ENCODE data around the gene RNU1-3. TPM values are rescaled to one million over a fixed set of nuclear protein-coding genes. Genes with fewer than 3 reads are reported as not detected.
"Not testable (repeated sequence)": the region's sequence is repeated elsewhere in the genome, so short reads cannot be mapped to it uniquely, and the experiment has no call there.

Gene RNU1-3
- total RNA-seq = under 0.01 TPM

DNA sequence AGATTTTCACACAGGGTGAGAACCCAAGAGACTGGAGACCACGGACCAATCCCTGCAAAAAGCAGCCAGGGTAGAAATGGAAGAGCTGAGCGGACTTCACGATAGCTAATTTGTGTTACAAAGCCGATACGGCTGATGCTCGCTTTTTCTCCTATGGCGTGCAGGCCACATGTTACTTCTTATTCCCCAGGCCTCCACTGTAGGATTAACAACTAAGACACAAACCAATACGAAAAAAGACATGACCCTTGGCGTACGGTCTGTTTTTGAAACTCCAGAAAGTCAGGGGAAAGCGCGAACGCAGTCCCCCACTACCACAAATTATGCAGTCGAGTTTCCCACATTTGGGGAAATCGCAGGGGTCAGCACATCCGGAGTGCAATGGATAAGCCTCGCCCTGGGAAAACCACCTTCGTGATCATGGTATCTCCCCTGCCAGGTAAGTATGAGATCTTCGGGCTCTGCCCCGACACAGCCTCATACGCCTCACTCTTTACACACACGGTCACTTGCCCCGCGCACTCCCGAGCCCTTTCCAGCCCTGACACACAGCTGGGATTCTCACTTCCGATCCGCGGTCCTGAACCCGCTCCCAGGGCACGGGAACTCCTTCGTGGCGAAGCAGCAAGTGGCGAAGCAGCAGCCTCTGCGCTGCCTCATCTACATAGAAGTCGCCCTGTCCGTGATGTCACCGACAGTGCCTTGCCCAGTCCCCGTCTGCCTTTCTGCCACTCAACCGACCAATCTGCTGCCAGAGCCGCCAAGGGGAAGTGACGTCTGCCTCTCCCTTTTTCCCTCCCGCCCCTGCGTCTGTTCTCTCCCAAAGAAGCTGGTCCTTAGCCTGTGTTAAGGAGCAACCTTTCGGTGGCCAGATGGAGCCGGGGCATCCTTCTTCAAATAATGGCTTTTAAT lies at the start of gene RNU1-3:
Gene RNU1-3 (minus strand): TSS at position 447 of the 912 bp plus-strand sequence.
- H3K4me3 ChIP-seq; intact Hi-C loops (cut with DNase I); H3K27ac ChIP-seq; H3K36me3 ChIP-seq; H3K4me1 ChIP-seq; H3K9me3 ChIP-seq; DNase-seq (ENCODE audit: low spot score in 2 of 2); H3K27me3 ChIP-seq: not testable (repeated sequence)

DNA sequence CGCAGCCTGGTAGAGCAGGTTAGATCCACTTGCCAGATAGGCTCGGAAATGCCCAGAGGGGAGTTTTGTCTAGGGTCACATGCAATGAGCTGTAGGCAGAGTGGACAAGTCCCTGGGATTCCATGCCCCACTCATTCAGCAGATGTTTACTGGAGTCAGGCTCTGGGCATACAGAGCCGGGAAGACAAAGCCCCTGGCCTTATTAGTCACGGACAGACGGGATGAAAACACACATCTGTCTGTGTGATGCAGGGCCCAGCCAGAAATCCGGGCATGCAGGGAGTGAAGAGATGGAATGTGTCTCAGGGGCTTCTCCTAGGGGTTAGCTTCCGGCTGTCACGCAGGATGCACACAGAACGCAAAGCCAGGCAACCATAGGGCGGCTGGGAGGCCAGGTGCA lies 46.7 kb upstream of the RNU1-3 start:
- H3K4me1 ChIP-seq; intact Hi-C loops (cut with DNase I); H3K4me3 ChIP-seq; H3K9me3 ChIP-seq; H3K27me3 ChIP-seq; H3K36me3 ChIP-seq; H3K27ac ChIP-seq; DNase-seq (ENCODE audit: low spot score in 2 of 2): not testable (repeated sequence)

DNA sequence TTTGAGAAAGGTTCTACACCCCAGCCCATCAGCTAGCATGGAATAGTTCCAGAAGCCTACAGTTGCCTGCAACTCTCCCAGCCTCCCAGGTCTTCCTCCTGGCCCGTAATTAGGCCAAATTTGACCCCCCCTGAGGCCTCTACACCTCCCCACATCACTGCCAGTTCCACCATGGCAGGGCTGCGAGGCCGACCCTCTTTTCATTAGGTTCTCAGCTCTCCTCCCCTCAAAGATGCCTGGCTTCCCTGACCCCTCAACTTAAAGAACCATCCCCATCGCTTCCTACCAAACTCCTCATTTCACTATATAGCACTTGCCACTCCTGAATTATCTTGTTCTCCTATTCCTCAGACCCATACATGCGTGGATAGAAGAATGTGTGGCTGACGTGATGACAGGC lies 46.2 kb upstream of the RNU1-3 start:
- H3K9me3 ChIP-seq; H3K27me3 ChIP-seq; intact Hi-C loops (cut with DNase I); H3K4me1 ChIP-seq; H3K36me3 ChIP-seq; DNase-seq (ENCODE audit: low spot score in 2 of 2); H3K27ac ChIP-seq; H3K4me3 ChIP-seq: not testable (repeated sequence)

DNA sequence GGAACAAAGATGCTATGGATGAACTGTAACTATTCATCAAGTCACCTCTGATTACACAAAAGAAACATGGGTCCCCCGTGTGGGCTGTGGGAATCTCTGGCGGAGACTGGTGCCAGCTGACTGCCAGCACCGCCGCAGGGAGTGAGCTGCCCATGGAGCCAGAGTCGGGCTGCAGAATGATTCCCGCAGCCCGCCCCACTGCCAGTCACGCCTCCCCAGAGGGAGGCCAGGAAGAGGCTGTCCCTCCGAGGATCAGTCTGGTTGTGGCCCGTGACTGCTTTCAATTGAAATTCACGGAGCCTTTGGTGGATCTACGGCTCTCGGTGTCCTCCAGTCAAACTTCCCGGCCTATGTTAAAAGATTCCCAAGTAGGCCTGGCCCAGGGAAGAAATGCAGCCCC lies 45.8 kb upstream of the RNU1-3 start:
- H3K9me3 ChIP-seq; DNase-seq (ENCODE audit: low spot score in 2 of 2); H3K4me3 ChIP-seq; intact Hi-C loops (cut with DNase I); H3K27ac ChIP-seq; H3K36me3 ChIP-seq; H3K27me3 ChIP-seq; H3K4me1 ChIP-seq: not testable (repeated sequence)

DNA sequence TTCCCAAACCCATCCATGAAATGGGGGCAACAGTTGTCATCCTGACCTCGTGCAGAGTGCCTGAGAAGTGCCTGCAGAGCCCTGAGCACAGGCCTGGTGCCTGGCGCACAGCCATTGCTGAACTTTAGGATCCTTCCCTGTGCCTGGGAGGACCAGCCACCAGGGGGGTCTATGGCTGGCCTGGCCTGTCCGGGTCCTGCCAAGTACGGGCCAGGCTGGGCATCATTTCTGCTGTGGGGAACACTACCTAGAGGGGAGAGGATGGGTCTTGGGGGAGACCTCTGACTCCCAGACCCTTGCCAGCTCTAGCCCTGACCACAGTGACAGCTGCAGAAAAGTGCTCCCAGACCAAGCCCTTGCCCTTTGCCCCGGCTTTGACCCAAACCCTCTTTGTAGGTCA lies 45.4 kb upstream of the RNU1-3 start:
- H3K36me3 ChIP-seq; intact Hi-C loops (cut with DNase I): not testable (repeated sequence)

DNA sequence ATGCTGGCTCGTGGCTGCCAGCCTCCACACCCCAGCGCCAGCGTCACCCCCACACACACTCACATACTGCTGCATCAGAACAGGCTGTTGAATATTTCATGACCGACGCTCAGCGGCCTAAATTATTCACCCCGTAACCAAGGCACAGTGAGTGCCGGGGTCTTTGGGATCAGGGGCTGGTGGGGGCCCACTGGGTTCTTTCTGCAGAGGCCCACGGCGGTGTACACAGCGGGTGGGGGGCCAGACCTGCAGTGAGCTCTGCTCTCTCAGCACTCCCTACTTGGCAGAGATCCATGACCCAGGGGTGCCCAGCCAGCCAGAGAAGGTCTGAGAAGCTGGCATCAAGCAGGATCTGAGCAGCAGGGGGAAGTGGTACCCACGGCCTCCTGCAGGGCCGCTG lies 43.9 kb upstream of the RNU1-3 start:
- H3K27ac ChIP-seq; H3K27me3 ChIP-seq; intact Hi-C loops (cut with DNase I); H3K4me3 ChIP-seq; H3K36me3 ChIP-seq; H3K4me1 ChIP-seq; H3K9me3 ChIP-seq; DNase-seq (ENCODE audit: low spot score in 2 of 2): not testable (repeated sequence)

More for the DNA sequence above, 45.4 kb upstream of the RNU1-3 start:
- DNase-seq (ENCODE audit: low spot score in 2 of 2); H3K4me3 ChIP-seq; H3K27ac ChIP-seq; H3K9me3 ChIP-seq; H3K27me3 ChIP-seq; H3K4me1 ChIP-seq: not testable (repeated sequence)

DNA sequence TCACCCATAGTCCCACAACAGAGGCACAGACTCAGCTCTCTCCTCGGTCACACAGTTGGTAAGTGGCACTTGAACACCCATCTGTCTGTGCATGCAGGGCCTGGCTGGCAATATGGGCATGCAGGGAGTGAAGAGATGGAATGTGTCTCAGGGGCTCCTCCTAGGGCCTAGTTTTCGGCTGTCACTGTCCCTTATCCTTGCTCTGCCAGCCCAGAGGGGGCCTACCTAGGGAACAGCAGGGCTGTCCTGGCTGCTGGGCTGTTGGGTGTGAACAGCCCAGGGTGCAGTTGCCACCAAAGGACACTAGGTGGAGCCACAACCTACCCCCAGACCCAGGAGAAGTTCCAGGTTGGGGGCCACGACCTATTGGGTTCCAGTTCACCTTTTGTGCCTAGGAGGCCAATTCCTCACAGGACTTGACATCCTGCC lies 42.9 kb upstream of the RNU1-3 start:
- DNase-seq (ENCODE audit: low spot score in 2 of 2); H3K9me3 ChIP-seq; H3K27ac ChIP-seq; H3K4me1 ChIP-seq; H3K36me3 ChIP-seq; intact Hi-C loops (cut with DNase I); H3K4me3 ChIP-seq; H3K27me3 ChIP-seq: not testable (repeated sequence)
- TF ChIP-seq, protein P1, sequence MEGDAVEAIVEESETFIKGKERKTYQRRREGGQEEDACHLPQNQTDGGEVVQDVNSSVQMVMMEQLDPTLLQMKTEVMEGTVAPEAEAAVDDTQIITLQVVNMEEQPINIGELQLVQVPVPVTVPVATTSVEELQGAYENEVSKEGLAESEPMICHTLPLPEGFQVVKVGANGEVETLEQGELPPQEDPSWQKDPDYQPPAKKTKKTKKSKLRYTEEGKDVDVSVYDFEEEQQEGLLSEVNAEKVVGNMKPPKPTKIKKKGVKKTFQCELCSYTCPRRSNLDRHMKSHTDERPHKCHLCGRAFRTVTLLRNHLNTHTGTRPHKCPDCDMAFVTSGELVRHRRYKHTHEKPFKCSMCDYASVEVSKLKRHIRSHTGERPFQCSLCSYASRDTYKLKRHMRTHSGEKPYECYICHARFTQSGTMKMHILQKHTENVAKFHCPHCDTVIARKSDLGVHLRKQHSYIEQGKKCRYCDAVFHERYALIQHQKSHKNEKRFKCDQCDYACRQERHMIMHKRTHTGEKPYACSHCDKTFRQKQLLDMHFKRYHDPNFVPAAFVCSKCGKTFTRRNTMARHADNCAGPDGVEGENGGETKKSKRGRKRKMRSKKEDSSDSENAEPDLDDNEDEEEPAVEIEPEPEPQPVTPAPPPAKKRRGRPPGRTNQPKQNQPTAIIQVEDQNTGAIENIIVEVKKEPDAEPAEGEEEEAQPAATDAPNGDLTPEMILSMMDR (IDR thresholded peaks at IDR 0.05) = peak in 1 of 3 experiments; percentile 24

DNA sequence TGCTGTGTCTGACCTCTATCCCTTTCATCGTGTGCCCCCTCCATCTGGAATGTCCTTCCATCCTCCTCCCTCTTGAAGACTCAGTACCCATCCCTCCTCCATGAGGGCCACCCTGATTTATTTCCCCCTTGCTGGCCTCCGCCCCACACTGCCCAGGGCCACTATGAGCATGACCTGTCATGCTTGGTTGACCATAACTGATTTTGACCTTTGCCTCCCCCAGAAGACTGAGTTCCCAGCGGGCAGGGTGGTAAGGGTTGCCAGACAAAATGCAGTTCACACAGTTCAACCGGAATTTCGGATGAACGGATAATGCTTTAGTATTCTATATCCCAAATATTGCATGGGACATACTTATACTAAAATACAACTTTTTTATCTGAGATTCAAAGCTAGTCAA lies 42.0 kb upstream of the RNU1-3 start:
- H3K4me3 ChIP-seq; H3K9me3 ChIP-seq; H3K27ac ChIP-seq; H3K4me1 ChIP-seq; DNase-seq (ENCODE audit: low spot score in 2 of 2); H3K27me3 ChIP-seq; H3K36me3 ChIP-seq; intact Hi-C loops (cut with DNase I): not testable (repeated sequence)

DNA sequence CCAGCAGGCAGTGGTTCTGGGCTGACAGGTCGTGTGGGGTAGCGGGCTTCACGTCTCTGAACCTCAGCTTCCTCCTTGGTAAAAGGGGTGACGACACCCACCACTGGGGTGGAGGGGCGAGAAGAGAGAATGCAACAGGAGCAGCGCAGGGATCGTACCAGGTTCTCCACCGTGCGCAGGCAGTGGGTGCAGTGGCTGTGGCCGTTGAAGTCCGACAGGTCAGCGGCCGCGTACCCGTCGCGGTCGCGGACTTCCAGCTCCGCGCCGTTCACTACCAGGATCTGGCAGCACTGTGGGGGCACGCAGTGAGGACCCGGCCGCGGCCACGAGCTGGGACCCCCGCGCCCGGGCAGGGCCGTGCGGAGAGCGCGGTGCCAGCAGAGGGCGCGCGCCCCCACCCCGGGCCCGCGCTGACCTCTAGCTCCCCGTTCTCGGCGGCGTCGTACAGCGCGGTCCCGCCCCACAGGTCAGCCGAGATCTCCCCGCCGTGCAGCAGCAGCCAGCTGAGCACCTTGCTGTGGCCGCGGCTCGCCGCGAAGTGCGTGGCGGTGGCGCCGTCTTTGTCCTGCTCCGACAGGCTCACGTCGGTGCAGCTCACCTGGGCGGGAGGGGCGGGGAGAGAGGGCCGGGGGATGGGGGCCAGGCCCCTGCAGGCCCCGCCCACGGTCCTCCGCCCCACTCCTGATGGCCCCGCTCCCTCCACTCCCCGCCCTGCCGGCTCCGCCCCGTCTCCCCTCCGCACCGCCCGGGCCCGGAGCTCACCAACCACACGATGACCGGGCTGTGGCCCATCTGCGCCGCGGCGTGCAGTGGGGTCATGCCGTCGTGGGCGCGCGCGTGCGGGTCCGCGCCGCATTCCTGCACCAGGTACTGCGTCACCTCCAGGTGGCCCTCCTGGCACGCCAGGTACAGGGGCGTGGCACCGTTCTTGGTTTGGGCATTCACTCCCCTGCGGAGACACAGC lies 40.7 kb upstream of the RNU1-3 start:
- H3K36me3 ChIP-seq; H3K27me3 ChIP-seq; intact Hi-C loops (cut with DNase I); DNase-seq (ENCODE audit: low spot score in 2 of 2); H3K27ac ChIP-seq; H3K9me3 ChIP-seq; H3K4me1 ChIP-seq: not testable (repeated sequence)
- TF ChIP-seq, protein P1 (IDR thresholded peaks at IDR 0.05) = peak in 1 of 3 experiments; percentile 4
- peak overlapping the region; percentile 21 to 35 for H3K4me3 ChIP-seq

DNA sequence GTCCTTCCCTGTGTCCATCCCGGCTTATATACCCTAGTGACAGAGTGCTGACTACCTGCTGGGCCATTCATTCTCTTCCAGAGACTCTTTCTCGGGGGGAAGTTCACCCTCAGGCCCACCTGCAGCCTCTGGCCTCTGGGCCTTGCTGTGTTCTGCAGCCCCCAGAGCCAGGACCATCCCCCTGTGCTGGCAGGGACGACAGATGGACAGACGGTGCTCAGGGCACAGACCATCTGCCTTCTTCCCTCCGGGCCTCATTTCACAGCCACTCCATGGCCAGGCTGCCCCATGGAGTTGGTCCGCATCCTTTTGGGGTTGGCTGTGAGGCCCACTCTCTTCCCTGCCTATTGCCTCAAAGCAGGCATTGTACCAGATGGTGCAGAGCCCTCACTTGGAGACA lies 39.6 kb upstream of the RNU1-3 start:
- H3K4me1 ChIP-seq; DNase-seq (ENCODE audit: low spot score in 2 of 2); H3K4me3 ChIP-seq; H3K9me3 ChIP-seq; H3K27me3 ChIP-seq; H3K36me3 ChIP-seq; H3K27ac ChIP-seq; intact Hi-C loops (cut with DNase I): not testable (repeated sequence)

DNA sequence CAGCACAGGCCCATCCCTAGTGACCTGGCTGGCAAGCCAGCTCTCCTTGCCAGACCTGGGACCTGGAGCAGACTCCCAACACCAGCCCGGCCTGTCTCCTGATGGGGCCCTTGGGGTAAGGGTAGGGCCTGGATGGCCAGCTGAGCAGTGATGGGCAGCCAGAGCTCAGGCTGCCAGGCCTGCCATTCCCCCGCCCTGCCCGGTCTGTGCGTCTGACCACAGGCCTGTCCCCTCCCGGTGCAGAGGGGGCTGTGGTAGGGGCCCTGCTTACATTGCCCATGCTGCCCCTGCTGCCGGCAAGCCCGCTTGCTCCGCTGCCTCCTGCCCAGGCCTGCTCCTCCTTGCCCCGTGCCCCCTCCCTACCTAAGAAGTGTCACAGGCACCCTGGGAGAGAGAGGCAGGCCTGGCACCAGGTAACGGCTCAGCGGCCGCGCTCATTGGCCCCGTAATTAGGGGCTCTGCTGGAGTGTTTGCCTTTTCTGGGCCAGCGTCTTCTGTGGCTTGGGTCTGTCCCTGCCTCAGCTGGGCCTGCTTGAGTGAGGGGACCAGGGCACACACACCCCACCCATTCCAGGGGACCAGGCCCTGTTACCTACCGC lies 37.9 kb upstream of the RNU1-3 start:
- H3K36me3 ChIP-seq; H3K27ac ChIP-seq; H3K4me1 ChIP-seq; H3K9me3 ChIP-seq; DNase-seq (ENCODE audit: low spot score in 2 of 2); H3K4me3 ChIP-seq; H3K27me3 ChIP-seq; intact Hi-C loops (cut with DNase I): not testable (repeated sequence)

All from ascending aorta (tissue), 2 donors.